ENCODE results near the gene NECAB2. TPM values are rescaled to one million over a fixed set of nuclear protein-coding genes. Genes with fewer than 3 reads are reported as not detected.

The NECAB2 gene
- total RNA-seq, 1 donor from 2014 or later = 19.6 TPM

GRCh38 chr16:84036131-84036530 is 68.1 kb downstream of the NECAB2 start:
- Mint-ChIP-seq H3K4me3 (no peak overlapping the region), H3K36me3 (ENCODE audit: low read depth) (no peaks in the 10 kb centered on the region), H3K27ac (ENCODE audit: unreplicated experiment) (no peak overlapping the region), H3K27me3 (ENCODE audit: low read depth) (no peaks in the 10 kb centered on the region), H3K9me3 (peaks cover 3% of the 10 kb centered on the region), H3K4me1 (peaks cover 15% of the 10 kb centered on the region)
- no peak for DNase-seq (ENCODE audit: low read depth, low spot score)
- TF ChIP-seq, protein P1, sequence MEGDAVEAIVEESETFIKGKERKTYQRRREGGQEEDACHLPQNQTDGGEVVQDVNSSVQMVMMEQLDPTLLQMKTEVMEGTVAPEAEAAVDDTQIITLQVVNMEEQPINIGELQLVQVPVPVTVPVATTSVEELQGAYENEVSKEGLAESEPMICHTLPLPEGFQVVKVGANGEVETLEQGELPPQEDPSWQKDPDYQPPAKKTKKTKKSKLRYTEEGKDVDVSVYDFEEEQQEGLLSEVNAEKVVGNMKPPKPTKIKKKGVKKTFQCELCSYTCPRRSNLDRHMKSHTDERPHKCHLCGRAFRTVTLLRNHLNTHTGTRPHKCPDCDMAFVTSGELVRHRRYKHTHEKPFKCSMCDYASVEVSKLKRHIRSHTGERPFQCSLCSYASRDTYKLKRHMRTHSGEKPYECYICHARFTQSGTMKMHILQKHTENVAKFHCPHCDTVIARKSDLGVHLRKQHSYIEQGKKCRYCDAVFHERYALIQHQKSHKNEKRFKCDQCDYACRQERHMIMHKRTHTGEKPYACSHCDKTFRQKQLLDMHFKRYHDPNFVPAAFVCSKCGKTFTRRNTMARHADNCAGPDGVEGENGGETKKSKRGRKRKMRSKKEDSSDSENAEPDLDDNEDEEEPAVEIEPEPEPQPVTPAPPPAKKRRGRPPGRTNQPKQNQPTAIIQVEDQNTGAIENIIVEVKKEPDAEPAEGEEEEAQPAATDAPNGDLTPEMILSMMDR (conservative IDR thresholded peaks at IDR 0.05) = no peak

DNA sequence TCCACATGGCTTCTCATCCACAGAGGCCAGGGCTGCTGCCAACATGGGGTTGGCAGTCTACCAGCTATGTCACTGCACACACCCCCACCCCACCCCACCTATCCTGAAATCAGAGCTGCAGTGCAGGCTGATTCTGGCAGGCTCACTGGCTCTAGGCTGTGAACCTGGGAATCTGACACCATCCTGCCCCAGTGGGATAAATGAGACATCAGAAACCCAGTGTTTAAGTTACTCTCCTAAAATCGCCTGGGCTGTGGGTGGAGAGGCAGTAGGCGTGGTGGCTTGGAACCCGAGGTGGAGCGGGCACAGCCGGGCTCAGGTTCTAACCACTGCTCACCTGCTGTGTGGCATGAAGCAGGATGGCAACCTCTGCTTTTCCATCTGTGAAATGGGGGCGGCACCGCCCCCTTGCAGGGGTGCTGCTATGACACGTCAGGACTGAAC is 69.0 kb downstream of the NECAB2 start:
- no peaks in the 10 kb centered on the region for H3K27me3 Mint-ChIP-seq (ENCODE audit: low read depth)
- DNase-seq (ENCODE audit: low read depth, low spot score) = no peak
- H3K27ac Mint-ChIP-seq (ENCODE audit: unreplicated experiment) = no peak overlapping the region
- H3K4me1 Mint-ChIP-seq = peaks cover 15% of the 10 kb centered on the region
- H3K36me3 Mint-ChIP-seq (ENCODE audit: low read depth) = no peaks in the 10 kb centered on the region
- TF ChIP-seq, protein P1 (conservative IDR thresholded peaks at IDR 0.05) = no peak
- H3K4me3 Mint-ChIP-seq = no peak overlapping the region
- peaks cover 3% of the 10 kb centered on the region for H3K9me3 Mint-ChIP-seq

DNA sequence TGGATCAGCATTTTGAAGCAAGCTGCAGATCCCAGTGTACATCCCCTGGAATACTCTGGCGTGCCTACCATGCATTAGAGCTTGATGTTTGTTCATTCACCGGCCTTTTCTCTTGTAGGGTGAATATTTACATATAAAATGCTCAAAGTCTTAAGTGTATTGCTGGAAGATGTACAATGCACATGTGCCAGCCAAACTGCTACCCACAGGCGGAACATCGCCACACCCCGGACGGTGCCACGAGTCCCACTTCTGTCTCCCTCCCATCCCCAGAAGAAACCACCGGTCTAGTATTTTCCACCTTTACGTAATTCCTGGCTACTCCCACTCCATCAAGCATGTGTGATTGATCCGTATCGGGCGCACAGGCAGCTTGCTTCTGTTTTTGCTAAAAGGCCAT is 70.4 kb downstream of the NECAB2 start:
- no peaks in the 10 kb centered on the region for H3K36me3 Mint-ChIP-seq (ENCODE audit: low read depth)
- TF ChIP-seq, protein P1 (conservative IDR thresholded peaks at IDR 0.05) = no peak
- no peaks in the 10 kb centered on the region for H3K27me3 Mint-ChIP-seq (ENCODE audit: low read depth)
- H3K4me1 Mint-ChIP-seq = peaks cover 7% of the 10 kb centered on the region
- DNase-seq (ENCODE audit: low read depth, low spot score) = no peak
- no peak overlapping the region for H3K4me3 Mint-ChIP-seq
- H3K27ac Mint-ChIP-seq (ENCODE audit: unreplicated experiment) = no peak overlapping the region
- H3K9me3 Mint-ChIP-seq = peaks cover 3% of the 10 kb centered on the region

DNA sequence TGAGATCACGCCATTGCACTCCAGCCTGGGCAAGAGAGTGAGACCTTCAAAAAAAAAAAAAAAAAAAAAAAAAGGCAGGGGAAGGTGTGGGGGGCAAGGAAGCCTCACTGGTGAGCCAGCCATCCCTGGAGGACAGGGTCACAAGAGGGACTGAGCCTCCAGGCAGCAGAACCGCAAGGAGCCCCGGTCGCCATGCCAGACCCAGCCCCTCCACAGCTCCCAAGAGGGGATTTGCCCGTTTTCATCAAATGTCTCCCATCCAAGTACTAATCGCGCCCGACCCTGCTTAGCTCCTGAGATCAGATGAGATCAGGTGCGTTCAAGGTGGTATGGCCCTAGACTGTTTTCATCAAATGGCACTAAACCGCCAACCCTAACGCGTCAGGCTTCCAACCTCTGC is 71.7 kb downstream of the NECAB2 start:
- H3K4me3 Mint-ChIP-seq = no peak overlapping the region
- peaks cover 3% of the 10 kb centered on the region for H3K9me3 Mint-ChIP-seq
- peaks cover 3% of the 10 kb centered on the region for H3K27me3 Mint-ChIP-seq (ENCODE audit: low read depth)
- H3K27ac Mint-ChIP-seq (ENCODE audit: unreplicated experiment) = no peak overlapping the region
- DNase-seq (ENCODE audit: low read depth, low spot score) = no peak
- TF ChIP-seq, protein P1 (conservative IDR thresholded peaks at IDR 0.05) = no peak
- H3K4me1 Mint-ChIP-seq = peaks cover 19% of the 10 kb centered on the region
- no peaks in the 10 kb centered on the region for H3K36me3 Mint-ChIP-seq (ENCODE audit: low read depth)

DNA sequence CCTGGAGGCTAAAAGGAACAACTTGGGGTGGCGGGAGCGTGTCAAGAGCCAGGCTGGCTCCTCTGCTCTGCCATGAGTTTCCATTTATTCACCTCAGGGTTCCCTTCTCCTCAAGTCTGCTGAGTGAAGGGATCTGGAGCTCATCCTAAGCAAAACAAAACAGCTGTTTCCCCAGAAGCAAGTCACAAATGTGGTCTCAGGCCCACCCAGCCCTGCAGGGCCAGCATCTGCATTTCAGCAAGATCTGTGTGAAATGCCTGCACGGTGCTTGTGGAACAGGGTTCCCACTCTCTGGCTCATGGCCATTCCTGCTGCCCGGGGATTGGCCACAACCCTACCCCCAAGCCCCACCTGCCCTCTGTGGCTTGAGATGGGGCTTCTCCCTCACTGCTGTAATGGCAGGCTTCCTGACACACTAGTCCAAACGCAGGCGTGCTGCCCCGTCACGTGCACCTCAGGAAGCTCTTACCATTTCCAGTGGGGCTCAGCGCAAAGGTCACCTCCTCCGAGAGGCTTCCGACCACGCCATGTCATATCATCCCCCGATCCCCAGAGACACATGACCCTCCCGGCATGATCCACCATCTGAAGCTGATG is 72.3 kb downstream of the NECAB2 start:
- H3K4me1 Mint-ChIP-seq = peaks cover 19% of the 10 kb centered on the region
- H3K27ac Mint-ChIP-seq (ENCODE audit: unreplicated experiment) = peak overlapping the region; percentile 65
- TF ChIP-seq, protein P1 (conservative IDR thresholded peaks at IDR 0.05) = no peak
- H3K9me3 Mint-ChIP-seq = peaks cover 3% of the 10 kb centered on the region
- H3K27me3 Mint-ChIP-seq (ENCODE audit: low read depth) = peaks cover 3% of the 10 kb centered on the region
- H3K4me3 Mint-ChIP-seq = no peak overlapping the region
- H3K36me3 Mint-ChIP-seq (ENCODE audit: low read depth) = no peaks in the 10 kb centered on the region
- no peak for DNase-seq (ENCODE audit: low read depth, low spot score)

Data from neural crest cell (in vitro differentiated cells).